Aorta (tissue), 5 donors: ENCODE measurements around the gene NRG3. TPM values are rescaled to one million over a fixed set of nuclear protein-coding genes. Genes with fewer than 3 reads are reported as not detected.

Experiments used
- ATAC-seq: fragments of 200-7000 bp; cut with Tn5 transposase; one replicate; pipeline ENCODE4 v1.9.1; 2022; ENCODE audit warnings: moderate library complexity; ENCODE audit not compliant: low FRiP score
- DNase-seq, 2 donors: peaks; one replicate each; pipeline ENCODE4 v3.0.0-alpha.2; 2020
- H3K27ac ChIP-seq, 2 donors: one replicate each; pipeline ENCODE4 v1.5.1; 2013; ENCODE audit warnings: low read length in 2 of 2, mild to moderate bottlenecking in 2 of 2, moderate library complexity in 2 of 2, control low read depth in 1 of 2, inconsistent platforms in 1 of 2, low read depth in 1 of 2
- H3K27me3 ChIP-seq, 2 donors: one replicate each; pipeline ENCODE4 v1.6.1; 2013; ENCODE audit warnings: control low read depth in 1 of 2, low read length in 1 of 2, mild to moderate bottlenecking in 1 of 2, moderate library complexity in 1 of 2; ENCODE audit not compliant: insufficient read depth in 2 of 2, control insufficient read depth in 1 of 2
- H3K36me3 ChIP-seq, 2 donors: one replicate each; pipeline ENCODE4 v1.6.1; 2013; ENCODE audit warnings: control low read depth in 1 of 2, low read length in 1 of 2, mild to moderate bottlenecking in 1 of 2; ENCODE audit not compliant: insufficient read depth in 2 of 2, control insufficient read depth in 1 of 2
- H3K4me1 ChIP-seq, 2 donors: one replicate each; pipeline ENCODE4 v1.6.1; 2013; ENCODE audit warnings: low read length in 2 of 2, control low read depth in 1 of 2, mild to moderate bottlenecking in 1 of 2, moderate library complexity in 1 of 2; ENCODE audit not compliant: insufficient read depth in 2 of 2, control insufficient read depth in 1 of 2
- H3K4me3 ChIP-seq, 2 donors: one replicate each; pipeline ENCODE4 v1.5.1; 2013; ENCODE audit warnings: low read length in 2 of 2, control low read depth in 1 of 2, mild to moderate bottlenecking in 1 of 2
- H3K9me3 ChIP-seq: one replicate; pipeline ENCODE4 v1.6.1; 2013; ENCODE audit warnings: mild to moderate bottlenecking, low read length; ENCODE audit not compliant: control insufficient read depth
- WGBS, 2 donors: extraction: QIAGEN DNeasy Blood & Tissue Kit; methylation state at CpG; one replicate each; pipeline ENCODE4 v1.1.7; 2013; 5-methylcytosine and 5-hydroxymethylcytosine counted together
- intact Hi-C, 2 donors: fragments of 100-400 bp; cut with DNase I; formaldehyde crosslinking; loops; one replicate each; pipeline versions ENCODE4 v1.14.2 to v1.15.0; 2022
- polyA plus RNA-seq, 2 donors: library from polyadenylated mRNA; stranded (reverse); fragments of 200-250 nt; gene quantifications; one replicate each; pipeline ENCODE4 v1.2.3, GENCODE V29; 2013
- total RNA-seq, 2 donors: library from RNA; stranded (reverse); fragmentation: NEBNext Ultra II Directional; extraction: Animal tissue kit (Norgen Biotek cat#: 25700); gene quantifications; one replicate each; pipeline ENCODE4 v1.2.1, GENCODE V29; 2021
- donor health status: healthy with polysubstance abuse.
- donor health status: Bipolar disorder and iron deficiency.
- donor health status: DM: no; HTN: no; CAD: no.
- donor health status: DM: no; HTN: no; CAD: no.
- donor health status: DM: yes; HTN: yes; CAD: no.

NRG3 gene
- total and polyA plus RNA-seq, 4 donors, result 0.50 to 1.1 (median 0.84) TPM

GRCh38 chr10:82826132-82826531 lies 951.1 kb downstream of the NRG3 start:
- Histone ChIP-seq H3K9me3 (no peaks in the 10 kb centered on the region), H3K4me1 (no peaks in the 10 kb centered on the region), H3K4me3 (no peak overlapping the region), H3K36me3 (no peaks in the 10 kb centered on the region), H3K27me3 (no peaks in the 10 kb centered on the region), H3K27ac (no peak overlapping the region)
- DNase-seq (no peak), ATAC-seq (no peak)
- WGBS, 2 donors, result 96 to 97% methylated on average over 1 of the region's 1 CpG
- intact Hi-C loops, result no loop called here

- Histone ChIP-seq H3K4me1 (no peaks in the 10 kb centered on the region), H3K36me3 (no peaks in the 10 kb centered on the region), H3K4me3 (no peak overlapping the region), H3K27ac (no peak overlapping the region), H3K27me3 (no peaks in the 10 kb centered on the region), H3K9me3 (no peaks in the 10 kb centered on the region)
- DNase-seq, result no peak
- intact Hi-C loops, result no loop called here
- WGBS, 2 donors, result 70% methylated on average over 4 of the region's 4 CpGs
- no peak for ATAC-seq
Observed at GRCh38 chr10:82827901-82828300, 952.9 kb downstream of the NRG3 start.

GRCh38 chr10:82847242-82847641 lies 972.2 kb downstream of the NRG3 start:
- Histone ChIP-seq H3K4me3 (no peak overlapping the region), H3K36me3 (no peaks in the 10 kb centered on the region), H3K27ac (no peak overlapping the region), H3K27me3 (no peaks in the 10 kb centered on the region), H3K4me1 (no peaks in the 10 kb centered on the region), H3K9me3 (no peaks in the 10 kb centered on the region)
- DNase-seq (no peak), ATAC-seq (no peak)
- 91 to 96% methylated on average over 3 of the region's 3 CpGs for WGBS, 2 donors
- intact Hi-C loops, result no loop called here

- ATAC-seq, result no peak
- no peak overlapping the region for H3K27ac ChIP-seq
- H3K9me3 ChIP-seq, result no peaks in the 10 kb centered on the region
- no peaks in the 10 kb centered on the region for H3K27me3 ChIP-seq
- no peak overlapping the region for H3K4me3 ChIP-seq
- 76 to 81% methylated on average over 4 of the region's 4 CpGs for WGBS, 2 donors
- no peaks in the 10 kb centered on the region for H3K36me3 ChIP-seq
- H3K4me1 ChIP-seq, result no peaks in the 10 kb centered on the region
- intact Hi-C loops, result no loop called here
- DNase-seq, result no peak
Observed at GRCh38 chr10:82850191-82850590, 975.2 kb downstream of the NRG3 start.

- Histone ChIP-seq H3K27ac (no peak overlapping the region), H3K9me3 (peaks cover 1% of the 10 kb centered on the region), H3K4me3 (no peak overlapping the region), H3K36me3 (no peaks in the 10 kb centered on the region), H3K4me1 (no peaks in the 10 kb centered on the region), H3K27me3 (peaks cover 0 to 1% of the 10 kb centered on the region in 2 donors)
- DNase-seq, result no peak
- intact Hi-C loops, result no loop called here
- ATAC-seq, result no peak
- WGBS, 2 donors, result 77 to 78% methylated on average over 3 of the region's 3 CpGs
Observed at GRCh38 chr10:82856957-82857613, 982.1 kb downstream of the NRG3 start.

GRCh38 chr10:82861889-82862288 lies 986.9 kb downstream of the NRG3 start:
- WGBS, 2 donors, result 88 to 90% methylated on average over 2 of the region's 2 CpGs
- Histone ChIP-seq H3K27me3 (peaks cover 0 to 1% of the 10 kb centered on the region in 2 donors), H3K9me3 (peaks cover 1% of the 10 kb centered on the region), H3K4me1 (no peaks in the 10 kb centered on the region), H3K27ac (no peak overlapping the region), H3K4me3 (no peak overlapping the region), H3K36me3 (no peaks in the 10 kb centered on the region)
- ATAC-seq (no peak), DNase-seq (no peak)
- intact Hi-C loops, result no loop called here

GRCh38 chr10:82865366-82865765 lies 990.4 kb downstream of the NRG3 start:
- DNase-seq (no peak), ATAC-seq (no peak)
- intact Hi-C loops, result no loop called here
- Histone ChIP-seq H3K4me3 (no peak overlapping the region), H3K27ac (no peak overlapping the region), H3K9me3 (no peaks in the 10 kb centered on the region), H3K4me1 (no peaks in the 10 kb centered on the region), H3K27me3 (no peaks in the 10 kb centered on the region), H3K36me3 (no peaks in the 10 kb centered on the region)
- 57 to 63% methylated on average over 1 of the region's 1 CpG for WGBS, 2 donors

- DNase-seq, result no peak
- intact Hi-C loops, result no loop called here
- WGBS, 2 donors, result 78 to 81% methylated on average over 6 of the region's 6 CpGs
- Histone ChIP-seq H3K27ac (no peak overlapping the region), H3K9me3 (no peaks in the 10 kb centered on the region), H3K4me1 (no peaks in the 10 kb centered on the region), H3K4me3 (no peak overlapping the region), H3K36me3 (no peaks in the 10 kb centered on the region), H3K27me3 (no peaks in the 10 kb centered on the region)
- ATAC-seq, result no peak
Observed at GRCh38 chr10:82866424-82867020, 991.5 kb downstream of the NRG3 start.

GRCh38 chr10:82867056-82867455 lies 992.1 kb downstream of the NRG3 start:
- no peaks in the 10 kb centered on the region for H3K36me3 ChIP-seq
- 91 to 93% methylated on average over 3 of the region's 3 CpGs for WGBS, 2 donors
- no peak overlapping the region for H3K4me3 ChIP-seq
- no peaks in the 10 kb centered on the region for H3K9me3 ChIP-seq
- H3K4me1 ChIP-seq, result no peaks in the 10 kb centered on the region
- ATAC-seq, result no peak
- intact Hi-C loops, result no loop called here
- no peak for DNase-seq
- no peaks in the 10 kb centered on the region for H3K27me3 ChIP-seq
- H3K27ac ChIP-seq, result no peak overlapping the region
